GM18909 (cell line): Measurements from ENCODE around the gene PFN3.

ENCODE experiments used
- ATAC-seq: cut with Tn5 transposase; IDR thresholded peaks from one replicate; pipeline ENCODE4 v1.9.1; 2021; ENCODE audit warnings: mild to moderate bottlenecking; ENCODE audit not compliant: unreplicated experiment, poor library complexity

Gene PFN3

GRCh38 chr5:177439518-177440053, 39.1 kb upstream of the PFN3 start:
- no peak for ATAC-seq

GRCh38 chr5:177438468-177438867, 38.0 kb upstream of the PFN3 start:
- ATAC-seq: no peak

GRCh38 chr5:177437623-177438022, 37.2 kb upstream of the PFN3 start:
- ATAC-seq: no peak

GRCh38 chr5:177435847-177436536, 35.5 kb upstream of the PFN3 start:
- ATAC-seq: no peak

GRCh38 chr5:177434942-177435738, 34.7 kb upstream of the PFN3 start:
- no peak for ATAC-seq

- no peak for ATAC-seq
Observed at GRCh38 chr5:177434437-177434836, 34.0 kb upstream of the PFN3 start.

GRCh38 chr5:177433658-177434217, 33.3 kb upstream of the PFN3 start:
- no peak for ATAC-seq

- no peak for ATAC-seq
Observed at GRCh38 chr5:177432839-177433657, 32.6 kb upstream of the PFN3 start.

- no peak for ATAC-seq
Observed at GRCh38 chr5:177432143-177432838, 31.8 kb upstream of the PFN3 start.

- peak; percentile 45 for ATAC-seq
Observed at GRCh38 chr5:177431317-177432142, 31.1 kb upstream of the PFN3 start.

GRCh38 chr5:177430972-177431316, 30.5 kb upstream of the PFN3 start:
- no peak for ATAC-seq

GRCh38 chr5:177430140-177430951, 29.9 kb upstream of the PFN3 start:
- ATAC-seq: no peak

GRCh38 chr5:177429248-177430040, 29.0 kb upstream of the PFN3 start:
- ATAC-seq: no peak

- no peak for ATAC-seq
Observed at GRCh38 chr5:177428574-177429217, 28.2 kb upstream of the PFN3 start.

GRCh38 chr5:177427919-177428573, 27.6 kb upstream of the PFN3 start:
- no peak for ATAC-seq

GRCh38 chr5:177427211-177427822, 26.9 kb upstream of the PFN3 start:
- no peak for ATAC-seq
